WI38 (cell line): ENCODE results near the gene SLC25A15.

ENCODE experiments used
- H3K4me3 ChIP-seq: 2 replicates; pipeline ENCODE4 v1.5.1; 2011; ENCODE audit warnings: low read depth, mild to moderate bottlenecking, control low read depth, low read length
- TF ChIP-seq, protein P1 (sequence below): IDR thresholded peaks from 2 replicates; pipeline ENCODE4 v1.5.1; 2012; ENCODE audit warnings: low read depth, mild to moderate bottlenecking, control low read depth, low read length

The SLC25A15 gene

DNA sequence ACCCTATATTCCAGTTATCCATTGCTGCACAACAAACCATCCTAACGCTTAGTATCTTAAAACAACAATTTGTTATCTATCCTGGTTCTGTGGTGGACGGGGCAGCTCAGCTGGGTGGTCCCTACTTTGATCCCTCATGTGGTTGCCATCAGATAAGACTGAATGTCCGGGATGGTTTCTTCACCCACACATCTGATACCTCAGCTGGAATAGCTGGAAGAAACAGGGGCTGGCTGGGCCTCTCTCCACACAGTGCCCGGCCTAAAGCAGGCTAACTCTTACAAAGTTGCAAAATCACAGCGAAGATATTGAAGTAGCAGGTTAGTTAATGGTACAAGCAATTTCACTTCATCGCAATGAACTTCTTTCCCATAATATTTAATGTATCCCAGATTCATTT, 14.7 kb upstream of the SLC25A15 start:
- H3K4me3 ChIP-seq, result no peak overlapping the region
- TF ChIP-seq, protein P1, sequence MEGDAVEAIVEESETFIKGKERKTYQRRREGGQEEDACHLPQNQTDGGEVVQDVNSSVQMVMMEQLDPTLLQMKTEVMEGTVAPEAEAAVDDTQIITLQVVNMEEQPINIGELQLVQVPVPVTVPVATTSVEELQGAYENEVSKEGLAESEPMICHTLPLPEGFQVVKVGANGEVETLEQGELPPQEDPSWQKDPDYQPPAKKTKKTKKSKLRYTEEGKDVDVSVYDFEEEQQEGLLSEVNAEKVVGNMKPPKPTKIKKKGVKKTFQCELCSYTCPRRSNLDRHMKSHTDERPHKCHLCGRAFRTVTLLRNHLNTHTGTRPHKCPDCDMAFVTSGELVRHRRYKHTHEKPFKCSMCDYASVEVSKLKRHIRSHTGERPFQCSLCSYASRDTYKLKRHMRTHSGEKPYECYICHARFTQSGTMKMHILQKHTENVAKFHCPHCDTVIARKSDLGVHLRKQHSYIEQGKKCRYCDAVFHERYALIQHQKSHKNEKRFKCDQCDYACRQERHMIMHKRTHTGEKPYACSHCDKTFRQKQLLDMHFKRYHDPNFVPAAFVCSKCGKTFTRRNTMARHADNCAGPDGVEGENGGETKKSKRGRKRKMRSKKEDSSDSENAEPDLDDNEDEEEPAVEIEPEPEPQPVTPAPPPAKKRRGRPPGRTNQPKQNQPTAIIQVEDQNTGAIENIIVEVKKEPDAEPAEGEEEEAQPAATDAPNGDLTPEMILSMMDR, result no peak

DNA sequence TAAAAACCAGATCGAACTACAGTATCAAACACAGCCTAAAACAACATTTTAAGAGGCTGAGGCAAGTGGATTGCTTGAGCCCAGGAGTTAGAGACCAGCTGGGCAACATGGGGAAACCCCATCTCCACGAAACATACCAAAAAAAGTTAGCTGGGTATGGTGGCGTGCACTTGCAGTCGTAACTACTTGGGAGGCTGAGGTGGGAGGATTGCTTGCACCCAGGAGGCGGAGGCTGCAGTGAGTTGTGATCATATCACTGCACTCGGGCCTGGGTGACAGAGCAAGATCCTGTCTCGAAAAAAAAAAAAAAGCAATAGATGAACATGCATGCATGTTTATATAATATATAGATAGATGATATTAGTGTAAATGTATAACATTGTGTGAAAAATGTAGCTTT, 13.2 kb upstream of the SLC25A15 start:
- TF ChIP-seq, protein P1, result no peak
- no peak overlapping the region for H3K4me3 ChIP-seq

DNA sequence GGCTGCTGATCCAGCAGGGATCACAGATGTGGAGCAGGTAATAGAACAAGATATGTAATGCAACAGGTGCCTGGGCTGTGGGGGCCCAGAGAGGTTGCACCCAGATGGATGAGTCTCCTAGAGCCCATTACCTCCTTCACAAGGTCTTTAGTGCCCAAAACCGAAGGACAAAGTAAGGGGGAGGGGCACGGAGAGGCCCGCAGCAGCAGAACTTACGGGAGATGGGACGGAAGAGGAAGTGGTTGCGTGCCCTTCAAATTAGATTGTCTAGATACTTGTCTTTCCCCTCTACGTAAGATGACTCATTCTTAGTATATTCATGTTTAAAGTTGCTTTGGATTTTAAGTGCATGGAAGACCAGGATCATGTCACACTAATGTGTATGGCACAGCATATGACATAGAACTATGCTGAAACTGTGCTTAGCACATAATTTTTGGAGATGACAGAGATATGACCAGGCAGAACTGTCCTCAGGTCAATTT, 12.7 kb upstream of the SLC25A15 start:
- no peak overlapping the region for H3K4me3 ChIP-seq
- TF ChIP-seq, protein P1, result no peak

DNA sequence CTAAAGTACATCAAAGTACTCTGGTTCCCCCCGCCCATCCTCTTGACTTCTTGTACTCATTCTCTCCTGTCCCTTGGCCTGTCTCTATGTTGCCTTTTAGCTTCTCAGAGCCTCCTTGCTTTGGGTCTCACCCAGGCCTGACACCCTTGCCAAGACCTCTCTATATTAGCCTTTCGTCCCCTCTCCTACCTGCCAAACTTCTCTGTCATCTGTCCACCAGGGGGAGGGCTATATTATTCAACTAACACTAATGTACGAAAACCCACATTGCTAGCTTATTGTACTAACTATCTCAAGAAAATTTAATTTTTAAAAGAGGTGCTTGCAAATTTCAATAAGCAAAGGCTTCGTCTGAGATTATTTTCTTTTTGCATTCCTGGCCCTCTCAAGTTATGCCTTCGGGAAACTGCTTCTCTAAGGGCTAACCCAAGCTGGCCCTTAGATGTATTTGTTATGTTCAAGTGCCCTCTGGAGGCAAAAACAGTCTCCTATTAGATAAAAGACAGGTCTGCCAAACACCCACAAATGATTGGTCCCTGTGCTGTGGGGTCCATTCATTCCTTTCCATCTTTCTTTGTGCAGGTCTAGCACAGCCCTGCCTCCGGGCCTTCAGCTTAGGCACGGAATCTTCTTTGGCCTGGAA, 12.1 kb upstream of the SLC25A15 start:
- TF ChIP-seq, protein P1, result peak; percentile 48; the same call in 1 of the 2 replicates
- no peak overlapping the region for H3K4me3 ChIP-seq

DNA sequence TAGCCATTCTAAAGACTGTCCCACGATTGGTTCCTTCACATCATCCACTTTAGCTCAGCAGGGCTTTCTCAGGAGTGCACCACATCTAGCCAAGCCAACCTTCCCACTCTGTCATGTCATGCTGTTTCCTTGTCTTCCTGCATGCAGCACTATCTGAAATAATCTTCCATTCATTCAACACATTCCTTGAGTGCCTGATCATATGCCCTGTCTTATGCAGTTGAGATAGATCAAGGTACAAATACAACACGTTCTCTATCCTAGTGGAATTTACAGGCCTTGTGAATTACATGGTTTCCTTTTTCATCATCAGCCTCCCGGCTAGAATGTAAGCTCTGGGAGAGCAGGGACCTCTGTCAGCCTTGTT, 11.6 kb upstream of the SLC25A15 start:
- no peak overlapping the region for H3K4me3 ChIP-seq
- TF ChIP-seq, protein P1, result no peak

DNA sequence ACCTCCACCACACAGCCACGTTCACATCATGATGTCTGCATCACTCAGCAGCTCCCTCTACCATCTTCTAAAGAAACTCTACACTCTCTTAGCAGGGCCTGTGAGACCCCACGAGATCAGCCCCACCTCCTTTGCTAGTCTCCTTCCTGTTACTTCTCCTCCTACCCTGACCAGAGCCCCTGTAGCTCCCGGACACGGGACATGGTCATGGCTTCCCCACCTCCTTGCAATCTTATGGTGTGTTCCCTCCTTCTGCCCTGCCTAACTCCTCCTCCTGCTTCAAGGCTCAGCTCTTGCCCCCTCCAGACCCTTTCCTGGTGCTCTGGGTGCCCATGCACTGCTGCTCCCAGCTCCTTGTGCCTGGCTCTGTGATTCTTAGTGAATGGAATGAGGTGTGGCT, 10.4 kb upstream of the SLC25A15 start:
- TF ChIP-seq, protein P1, result no peak
- H3K4me3 ChIP-seq, result no peak overlapping the region

DNA sequence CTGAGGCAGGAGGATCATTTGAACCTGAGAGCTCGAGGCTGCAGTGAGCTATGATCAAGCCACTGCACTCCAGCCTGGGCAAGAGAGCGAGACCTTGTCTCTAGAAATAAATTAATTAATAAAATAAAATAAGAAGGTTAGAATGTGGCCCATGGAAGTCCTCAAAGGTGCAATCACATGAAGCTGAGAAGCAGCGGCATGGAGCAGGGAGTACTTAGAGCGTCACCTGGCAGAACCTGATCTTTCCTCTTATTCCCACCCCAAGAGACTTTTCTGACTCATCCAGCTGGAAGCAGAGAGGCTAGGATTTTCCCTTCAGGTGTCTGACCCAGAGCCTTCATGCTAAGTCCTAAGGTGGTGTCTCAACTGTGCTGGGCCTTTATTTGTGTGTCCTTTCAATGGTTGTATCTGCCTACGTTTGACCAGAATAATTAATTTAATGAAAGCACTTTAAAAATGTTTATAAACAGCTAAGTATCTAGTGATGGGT, 9.6 kb upstream of the SLC25A15 start:
- no peak overlapping the region for H3K4me3 ChIP-seq
- TF ChIP-seq, protein P1, result no peak
